Measurements from ENCODE around the gene TMEM208. TPM values are rescaled to one million over a fixed set of nuclear protein-coding genes. Genes with fewer than 3 reads are reported as not detected.

Gene TMEM208
- total and polyA plus RNA-seq, 2 of the 13 experiments (the other 11 are each of a cell fraction or from before 2014, with no cell fraction given), result 58.8 to 72.9 TPM

DNA sequence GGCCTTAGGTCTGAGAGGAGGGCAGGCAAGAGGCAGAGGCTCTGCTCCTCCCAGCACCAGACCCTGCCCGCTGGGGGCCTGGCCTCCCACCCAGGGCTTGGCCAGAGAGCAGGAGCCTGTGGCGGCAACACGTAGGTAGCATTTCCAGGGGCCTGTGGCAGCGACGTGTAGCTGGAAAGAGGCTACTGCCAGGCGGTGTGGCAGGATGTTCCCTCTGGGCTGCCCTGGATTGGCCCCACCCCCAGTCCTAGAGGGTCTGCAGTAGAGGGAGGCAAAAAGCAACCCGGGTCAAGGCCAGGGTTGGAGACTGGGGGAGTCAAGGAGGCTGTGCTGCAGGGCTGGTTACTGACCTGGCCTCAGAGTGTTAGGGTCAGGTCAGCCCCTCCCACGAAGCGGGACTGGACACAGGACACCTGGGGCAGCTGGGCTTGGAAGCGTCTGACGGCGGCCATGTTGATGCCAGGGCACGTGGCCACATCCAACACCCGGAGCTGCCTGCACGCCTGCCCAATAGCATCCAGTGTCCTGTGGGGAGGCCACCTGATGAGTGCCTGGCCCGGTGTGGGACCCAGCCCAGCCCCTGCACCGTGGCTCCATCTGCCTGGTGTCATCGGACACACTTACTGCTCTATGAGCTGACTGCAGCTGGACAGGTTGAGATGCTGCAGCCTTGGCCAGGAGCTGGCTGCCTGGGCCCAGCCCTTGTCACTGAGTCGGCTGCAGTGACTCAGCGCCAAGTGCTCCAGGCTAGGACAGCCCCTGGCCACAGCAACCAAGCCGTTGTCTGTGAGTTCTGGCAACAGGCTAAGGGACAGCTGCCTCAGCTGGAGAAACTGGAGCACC is 19.5 kb upstream of the TMEM208 start (continued):
- TF ChIP-seq JUN (CRISPR knock-in tag; IDR thresholded peaks at IDR 0.05) (0 out of 2 replicates have a peak, but pooled peaks have one; percentile 53), CENPBD1 (CRISPR knock-in tag; IDR thresholded peaks at IDR 0.05; ENCODE audit: borderline replicate concordance, low read depth) (no peak), SMAD3 (CRISPR knock-in tag; IDR thresholded peaks at IDR 0.05) (no peak), ZSCAN22 (CRISPR knock-in tag; IDR thresholded peaks at IDR 0.05) (no peak), ZNF644 (CRISPR knock-in tag; IDR thresholded peaks at IDR 0.05; ENCODE audit: low read depth) (no peak), ZFY (CRISPR knock-in tag; IDR thresholded peaks at IDR 0.05) (peak; percentile 46), YY1 (IDR thresholded peaks at IDR 0.05; ENCODE audit: insufficient read depth, insufficient replicate concordance, low read depth, low read length) (peak; percentile 77), ZBTB25 (CRISPR knock-in tag; IDR thresholded peaks at IDR 0.05) (no peak), ARNT2 (CRISPR knock-in tag; IDR thresholded peaks at IDR 0.05; ENCODE audit: low read depth) (no peak), HOMEZ (CRISPR knock-in tag; IDR thresholded peaks at IDR 0.05; ENCODE audit: low read depth) (no peak), USF2 (IDR thresholded peaks at IDR 0.05; ENCODE audit: low read depth, low read length) (peak; percentile 12; the same call in 1 of the 2 replicates), USF2 (CRISPR knock-in tag; IDR thresholded peaks at IDR 0.05; ENCODE audit: borderline replicate concordance) (no peak; the same call in 1 of the 2 replicates)
- TF ChIP-seq, protein P1, sequence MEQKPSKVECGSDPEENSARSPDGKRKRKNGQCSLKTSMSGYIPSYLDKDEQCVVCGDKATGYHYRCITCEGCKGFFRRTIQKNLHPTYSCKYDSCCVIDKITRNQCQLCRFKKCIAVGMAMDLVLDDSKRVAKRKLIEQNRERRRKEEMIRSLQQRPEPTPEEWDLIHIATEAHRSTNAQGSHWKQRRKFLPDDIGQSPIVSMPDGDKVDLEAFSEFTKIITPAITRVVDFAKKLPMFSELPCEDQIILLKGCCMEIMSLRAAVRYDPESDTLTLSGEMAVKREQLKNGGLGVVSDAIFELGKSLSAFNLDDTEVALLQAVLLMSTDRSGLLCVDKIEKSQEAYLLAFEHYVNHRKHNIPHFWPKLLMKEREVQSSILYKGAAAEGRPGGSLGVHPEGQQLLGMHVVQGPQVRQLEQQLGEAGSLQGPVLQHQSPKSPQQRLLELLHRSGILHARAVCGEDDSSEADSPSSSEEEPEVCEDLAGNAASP (CRISPR knock-in tag; IDR thresholded peaks at IDR 0.05; ENCODE audit: borderline replicate concordance), result peak; percentile 38; the same call in 1 of the 2 replicates
- TF ChIP-seq, protein P2, sequence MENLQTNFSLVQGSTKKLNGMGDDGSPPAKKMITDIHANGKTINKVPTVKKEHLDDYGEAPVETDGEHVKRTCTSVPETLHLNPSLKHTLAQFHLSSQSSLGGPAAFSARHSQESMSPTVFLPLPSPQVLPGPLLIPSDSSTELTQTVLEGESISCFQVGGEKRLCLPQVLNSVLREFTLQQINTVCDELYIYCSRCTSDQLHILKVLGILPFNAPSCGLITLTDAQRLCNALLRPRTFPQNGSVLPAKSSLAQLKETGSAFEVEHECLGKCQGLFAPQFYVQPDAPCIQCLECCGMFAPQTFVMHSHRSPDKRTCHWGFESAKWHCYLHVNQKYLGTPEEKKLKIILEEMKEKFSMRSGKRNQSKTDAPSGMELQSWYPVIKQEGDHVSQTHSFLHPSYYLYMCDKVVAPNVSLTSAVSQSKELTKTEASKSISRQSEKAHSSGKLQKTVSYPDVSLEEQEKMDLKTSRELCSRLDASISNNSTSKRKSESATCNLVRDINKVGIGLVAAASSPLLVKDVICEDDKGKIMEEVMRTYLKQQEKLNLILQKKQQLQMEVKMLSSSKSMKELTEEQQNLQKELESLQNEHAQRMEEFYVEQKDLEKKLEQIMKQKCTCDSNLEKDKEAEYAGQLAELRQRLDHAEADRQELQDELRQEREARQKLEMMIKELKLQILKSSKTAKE (CRISPR knock-in tag; IDR thresholded peaks at IDR 0.05; ENCODE audit: borderline replicate concordance), result no peak
- TF ChIP-seq, protein P3, sequence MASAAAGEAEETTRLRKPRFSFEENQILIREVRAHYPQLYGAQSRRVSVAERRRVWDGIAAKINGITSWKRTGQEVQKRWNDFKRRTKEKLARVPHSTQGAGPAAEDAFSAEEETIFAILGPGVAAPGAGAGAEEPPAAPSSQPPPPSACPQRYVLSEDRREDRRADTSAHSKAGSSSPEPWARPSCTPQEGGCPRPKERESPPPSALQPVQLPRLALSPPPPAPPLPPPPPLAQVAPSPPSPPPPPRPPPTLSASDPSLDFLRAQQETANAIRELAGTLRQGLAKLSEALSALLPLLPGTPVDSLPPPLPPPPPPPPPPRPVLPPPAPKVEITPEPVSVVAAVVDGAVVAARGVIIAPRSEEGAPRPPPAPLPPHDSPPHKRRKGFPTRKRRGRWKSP (CRISPR knock-in tag; IDR thresholded peaks at IDR 0.05), result no peak

All from HepG2 (cell line).